ENCODE results near the gene GTSE1. TPM values are rescaled to one million over a fixed set of nuclear protein-coding genes. Genes with fewer than 3 reads are reported as not detected.

Gene GTSE1
- polyA plus RNA-seq, 1 donor (not counting 4 experiments of a cell fraction or from before 2014, with no cell fraction given): 4.7 TPM

GRCh38 chr22:46267431-46268279 lies 29.0 kb upstream of the GTSE1 start, which contains the start of gene TTC38:
Gene TTC38, plus strand, starts transcription at chr22:46268008. Its CDS starts 32 bp downstream, at chr22:46268040.
- Histone ChIP-seq H3K27me3 (ENCODE audit: control insufficient read depth, extremely low read depth, insufficient read depth, low read length) (no peaks in the 10 kb centered on the region), H4K20me1 (ENCODE audit: control insufficient read depth, extremely low read depth, insufficient read depth, low read length) (no peaks in the 10 kb centered on the region), H3K9ac (ENCODE audit: control insufficient read depth, extremely low read depth, insufficient read depth, low read length) (peak within 1 kb of the TSS; percentile 73), H3K9me1 (ENCODE audit: control insufficient read depth, extremely low read depth, insufficient read depth, low read length) (no peaks in the 10 kb centered on the region), H2AFZ (ENCODE audit: control insufficient read depth, low read length) (peak within 1 kb of the TSS; percentile 89), H3K4me1 (ENCODE audit: control insufficient read depth, extremely low read depth, insufficient read depth, low read length) (peaks cover 3% of the 10 kb centered on the region), H3K4me2 (ENCODE audit: control insufficient read depth, extremely low read depth, insufficient read depth, low read depth, low read length) (peak within 1 kb of the TSS; percentile 91), H3K36me3 (ENCODE audit: control insufficient read depth in 2 of 2, extremely low read depth in 1 of 2, insufficient read depth in 2 of 2, low read length in 2 of 2) (peaks cover under 1 to 9% of the 10 kb centered on the region in 2 experiments), H3K79me2 (ENCODE audit: control insufficient read depth, insufficient read depth, low read length) (no peaks in the 10 kb centered on the region), H3K4me3 (ENCODE audit: control insufficient read depth in 2 of 3, extremely low read depth in 1 of 3, insufficient read depth in 2 of 3, low read depth in 1 of 3, low read length in 3 of 3) (peak within 1 kb of the TSS; percentile 63 to 86 (median 82)), H3K27ac (ENCODE audit: control insufficient read depth, insufficient read depth, low read length) (no peak within 1 kb of the TSS), H3K9me3 (ENCODE audit: control insufficient read depth, low read depth, low read length) (no peaks in the 10 kb centered on the region)
- FAIRE-seq (no peak), DNase-seq (ENCODE audit: low read depth, low spot score) (peak; percentile 40)
- dilution Hi-C loops (cut with MboI; ENCODE audit: extremely low pct_ligation_motif_present, low sequenced_read_pairs): no loop called here
- TF ChIP-seq EZH2 (IDR thresholded peaks at IDR 0.05; ENCODE audit: low read length) (no peak), CTCF (optimal IDR thresholded peaks at IDR 0.05 in 1 of 3, IDR thresholded peaks at IDR 0.05 in 1 of 3, conservative IDR thresholded peaks at IDR 0.05 in 1 of 3; ENCODE audit: extremely low read depth in 1 of 3, insufficient read depth in 2 of 3, low read length in 3 of 3) (no peak)

GRCh38 chr22:46269564-46269963 lies 27.1 kb upstream of the GTSE1 start:
- no peaks in the 10 kb centered on the region for H3K79me2 ChIP-seq (ENCODE audit: control insufficient read depth, insufficient read depth, low read length)
- FAIRE-seq (no peak), DNase-seq (ENCODE audit: low read depth, low spot score) (no peak)
- H3K36me3 ChIP-seq (ENCODE audit: control insufficient read depth in 2 of 2, extremely low read depth in 1 of 2, insufficient read depth in 2 of 2, low read length in 2 of 2): peaks cover 7 to 14% of the 10 kb centered on the region in 2 experiments
- H3K27ac ChIP-seq (ENCODE audit: control insufficient read depth, insufficient read depth, low read length): no peak overlapping the region
- H3K9me1 ChIP-seq (ENCODE audit: control insufficient read depth, extremely low read depth, insufficient read depth, low read length): no peaks in the 10 kb centered on the region
- H3K9ac ChIP-seq (ENCODE audit: control insufficient read depth, extremely low read depth, insufficient read depth, low read length): no peak overlapping the region
- no peak overlapping the region for H3K4me3 ChIP-seq (ENCODE audit: control insufficient read depth in 2 of 3, extremely low read depth in 1 of 3, insufficient read depth in 2 of 3, low read depth in 1 of 3, low read length in 3 of 3)
- H3K27me3 ChIP-seq (ENCODE audit: control insufficient read depth, extremely low read depth, insufficient read depth, low read length): no peaks in the 10 kb centered on the region
- H3K9me3 ChIP-seq (ENCODE audit: control insufficient read depth, low read depth, low read length): no peaks in the 10 kb centered on the region
- dilution Hi-C loops (cut with MboI; ENCODE audit: extremely low pct_ligation_motif_present, low sequenced_read_pairs): no loop called here
- no peaks in the 10 kb centered on the region for H4K20me1 ChIP-seq (ENCODE audit: control insufficient read depth, extremely low read depth, insufficient read depth, low read length)
- H3K4me1 ChIP-seq (ENCODE audit: control insufficient read depth, extremely low read depth, insufficient read depth, low read length): peaks cover 3% of the 10 kb centered on the region
- TF ChIP-seq EZH2 (IDR thresholded peaks at IDR 0.05; ENCODE audit: low read length): no peak
- H2AFZ ChIP-seq (ENCODE audit: control insufficient read depth, low read length): no peak overlapping the region
- no peak overlapping the region for H3K4me2 ChIP-seq (ENCODE audit: control insufficient read depth, extremely low read depth, insufficient read depth, low read depth, low read length)
